CD14-positive monocyte (primary cell): ENCODE measurements around the gene PITPNM1. TPM values are rescaled to one million over a fixed set of nuclear protein-coding genes. Genes with fewer than 3 reads are reported as not detected.

ENCODE experiments used
- DNase-seq, 3 donors: peaks; one replicate each; pipeline ENCODE4 v3.0.0-alpha.2; 2011 to 2022
- H2AFZ ChIP-seq: 2 replicates; pipeline ENCODE4 v1.6.0; 2012; ENCODE audit warnings: mild to moderate bottlenecking, low read depth, low read length, inconsistent platforms; ENCODE audit not compliant: insufficient read depth, poor library complexity, severe bottlenecking
- H3K27ac ChIP-seq, 2 donors: 1 replicate in 1 of 2; 2 replicates in 1 of 2; pipeline ENCODE4 v1.5.1; 2012 to 2013; ENCODE audit warnings: low read length in 2 of 2, control low read depth in 1 of 2, inconsistent platforms in 1 of 2, low read depth in 1 of 2, mild to moderate bottlenecking in 1 of 2
- H3K27me3 ChIP-seq, 2 donors: one replicate each; pipeline versions ENCODE4 v1.6.0 to v1.6.1; 2011 to 2013; ENCODE audit warnings: low read length in 2 of 2; ENCODE audit not compliant: control insufficient read depth in 2 of 2, insufficient read depth in 2 of 2
- H3K36me3 ChIP-seq, 2 donors: replicated peaks in 1 of 2; 1 replicate in 1 of 2; 2 replicates in 1 of 2; pipeline versions ENCODE4 v1.5.1 to v1.6.1; 2012 to 2013; ENCODE audit warnings: low read length in 2 of 2, control low read depth in 1 of 2, inconsistent platforms in 1 of 2, mild to moderate bottlenecking in 1 of 2; ENCODE audit not compliant: insufficient read depth in 2 of 2, control insufficient read depth in 1 of 2
- H3K4me1 ChIP-seq, 2 donors: 1 replicate in 1 of 2; 2 replicates in 1 of 2; pipeline versions ENCODE4 v1.5.1 to v1.6.1; 2012 to 2013; ENCODE audit warnings: low read length in 2 of 2, control low read depth in 1 of 2, inconsistent platforms in 1 of 2, mild to moderate bottlenecking in 1 of 2, moderate library complexity in 1 of 2; ENCODE audit not compliant: insufficient read depth in 2 of 2, control insufficient read depth in 1 of 2
- H3K4me2 ChIP-seq: replicated peaks from 2 replicates; pipeline ENCODE3; 2012; ENCODE audit warnings: low read length, moderate library complexity, mild to moderate bottlenecking; ENCODE audit not compliant: poor library complexity, severe bottlenecking; ENCODE audit errors: extremely low read depth
- H3K4me3 ChIP-seq, 3 experiments: fragments of 200-600 bp in 1 of 3; sonication (generic) in 1 of 3; replicated peaks in 1 of 3; 1 replicate in 2 of 3; 2 replicates in 1 of 3; pipeline ENCODE4 v1.5.1; 2011 to 2013; ENCODE audit warnings: low read length in 3 of 3, mild to moderate bottlenecking in 3 of 3, control low read depth in 2 of 3, low read depth in 2 of 3, inconsistent platforms in 1 of 3, moderate library complexity in 1 of 3
- H3K79me2 ChIP-seq: 2 replicates; pipeline ENCODE4 v1.6.0; 2012; ENCODE audit warnings: mild to moderate bottlenecking, control low read depth, inconsistent platforms, low read length, moderate library complexity; ENCODE audit not compliant: insufficient read depth
- H3K9ac ChIP-seq: 2 replicates; pipeline ENCODE4 v1.6.0; 2017; ENCODE audit warnings: low read length, mild to moderate bottlenecking; ENCODE audit not compliant: insufficient read depth, poor library complexity, severe bottlenecking
- H3K9me3 ChIP-seq, 2 donors: replicated peaks in 1 of 2; 1 replicate in 1 of 2; 2 replicates in 1 of 2; pipeline versions ENCODE4 v1.5.1 to v1.6.1; 2012 to 2013; ENCODE audit warnings: low read length in 2 of 2, control low read depth in 1 of 2; ENCODE audit not compliant: control insufficient read depth in 1 of 2, insufficient read depth in 1 of 2
- H4K20me1 ChIP-seq: 2 replicates; pipeline ENCODE4 v1.6.0; 2012; ENCODE audit warnings: mild to moderate bottlenecking, low read length, control low read depth, moderate library complexity; ENCODE audit not compliant: insufficient read depth
- H3K27ac Mint-ChIP-seq, 7 donors: one replicate each; pipeline ENCODE4 v1.8.0; 2020; ENCODE audit warnings: mild to moderate bottlenecking in 7 of 7, mixed read lengths in 7 of 7, moderate library complexity in 6 of 7, inconsistent platforms in 2 of 7
- H3K27me3 Mint-ChIP-seq, 3 donors: one replicate each; pipeline ENCODE4 v1.8.0; 2021 to 2022; ENCODE audit warnings: low read depth in 3 of 3, mild to moderate bottlenecking in 3 of 3, mixed read lengths in 3 of 3, moderate library complexity in 3 of 3, inconsistent platforms in 1 of 3
- H3K36me3 Mint-ChIP-seq, 2 donors: one replicate each; pipeline ENCODE4 v1.8.0; 2020; ENCODE audit warnings: mixed read lengths in 2 of 2, inconsistent platforms in 1 of 2, mild to moderate bottlenecking in 1 of 2
- H3K4me1 Mint-ChIP-seq: one replicate; pipeline ENCODE4 v1.8.0; 2020; ENCODE audit warnings: mild to moderate bottlenecking, mixed read lengths
- H3K4me3 Mint-ChIP-seq, 2 donors: one replicate each; pipeline ENCODE4 v1.8.0; 2020; ENCODE audit warnings: mild to moderate bottlenecking in 2 of 2, mixed read lengths in 2 of 2, moderate library complexity in 1 of 2
- H3K9me3 Mint-ChIP-seq, 7 donors: one replicate each; pipeline ENCODE4 v1.8.0; 2020 to 2022; ENCODE audit warnings: mixed read lengths in 7 of 7, mild to moderate bottlenecking in 6 of 7, moderate library complexity in 6 of 7, inconsistent platforms in 2 of 7
- WGBS: methylation state at CpG from one replicate; pipeline ENCODE4 v1.1.5; 2013; ENCODE audit warnings: missing lambda C conversion rate; ENCODE audit not compliant: insufficient coverage; 5-methylcytosine and 5-hydroxymethylcytosine counted together
- intact Hi-C, 2 donors: fragments of 100-400 bp; cut with micrococcal nuclease; formaldehyde crosslinking; loops; one replicate each; pipeline versions ENCODE4 v1.15.0 to v1.15.1; 2023
- polyA plus RNA-seq, 3 donors: library from polyadenylated mRNA; depleted of rRNA in 1 of 3; unstranded in 2 of 3; stranded (reverse) in 1 of 3; fragments of 300-500 nt in 2 of 3; fragments of >200 nt in 1 of 3; fragmentation: Illumina TruSeq in 2 of 3; gene quantifications; 1 replicate in 2 of 3; 2 replicates in 1 of 3; pipeline ENCODE4 v1.2.3, GENCODE V29; 2012 to 2021
- TF ChIP-seq, protein P1 (sequence below): fragments of 200-600 bp; IDR thresholded peaks from one replicate; pipeline ENCODE4 v1.8.0; 2022; ENCODE audit warnings: antibody characterized with exemption, mild to moderate bottlenecking

PITPNM1 gene
- polyA plus RNA-seq, 3 donors: 11.7 to 122 (median 22.2) TPM

DNA sequence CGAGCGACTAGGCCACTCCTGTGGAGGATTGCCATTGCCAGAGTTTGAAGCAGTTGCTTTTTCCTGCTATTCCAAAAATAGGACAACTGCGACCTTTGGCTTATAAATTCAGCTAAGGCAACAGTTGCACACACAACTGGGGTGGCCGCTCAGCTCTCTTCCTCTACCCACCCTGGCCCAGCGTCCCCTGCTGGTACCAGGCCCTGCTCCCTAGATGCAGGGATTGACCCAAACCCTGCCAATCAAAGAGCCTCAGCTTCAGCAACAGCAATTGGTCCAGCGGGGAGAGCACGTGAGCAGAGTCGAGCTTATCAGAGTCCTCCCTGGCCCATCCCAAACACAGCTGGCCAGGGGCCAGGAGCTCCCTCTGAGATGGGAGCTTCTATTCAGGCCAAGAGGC is 40.1 kb upstream of the PITPNM1 start:
- Histone ChIP-seq H3K9me3 (no peaks in the 10 kb centered on the region), H3K27ac (no peak overlapping the region), H3K27me3 (no peaks in the 10 kb centered on the region), H3K9ac (peak overlapping the region; percentile 15), H3K4me1 (no peaks in the 10 kb centered on the region), H3K79me2 (no peaks in the 10 kb centered on the region), H3K36me3 (no peaks in the 10 kb centered on the region), H2AFZ (no peak overlapping the region), H4K20me1 (no peaks in the 10 kb centered on the region), H3K4me3 (no peak overlapping the region), H3K4me2 (no peak overlapping the region)
- 92% methylated on average over 5 of the region's 8 CpGs for WGBS
- Mint-ChIP-seq H3K4me3 (no peak overlapping the region), H3K27ac (no peak overlapping the region), H3K4me1 (no peaks in the 10 kb centered on the region), H3K36me3 (no peaks in the 10 kb centered on the region), H3K9me3 (peaks cover 0 to 6% (median 2%) of the 10 kb centered on the region in 7 donors), H3K27me3 (peaks cover 5 to 10% (median 10%) of the 10 kb centered on the region in 3 donors)
- intact Hi-C loops: loop anchor here in 1 of 2 donors (10.0 kb wide), 1 partner anchor 140 kb away; no protein-coding TSS in a partner anchor
- TF ChIP-seq, protein P1, sequence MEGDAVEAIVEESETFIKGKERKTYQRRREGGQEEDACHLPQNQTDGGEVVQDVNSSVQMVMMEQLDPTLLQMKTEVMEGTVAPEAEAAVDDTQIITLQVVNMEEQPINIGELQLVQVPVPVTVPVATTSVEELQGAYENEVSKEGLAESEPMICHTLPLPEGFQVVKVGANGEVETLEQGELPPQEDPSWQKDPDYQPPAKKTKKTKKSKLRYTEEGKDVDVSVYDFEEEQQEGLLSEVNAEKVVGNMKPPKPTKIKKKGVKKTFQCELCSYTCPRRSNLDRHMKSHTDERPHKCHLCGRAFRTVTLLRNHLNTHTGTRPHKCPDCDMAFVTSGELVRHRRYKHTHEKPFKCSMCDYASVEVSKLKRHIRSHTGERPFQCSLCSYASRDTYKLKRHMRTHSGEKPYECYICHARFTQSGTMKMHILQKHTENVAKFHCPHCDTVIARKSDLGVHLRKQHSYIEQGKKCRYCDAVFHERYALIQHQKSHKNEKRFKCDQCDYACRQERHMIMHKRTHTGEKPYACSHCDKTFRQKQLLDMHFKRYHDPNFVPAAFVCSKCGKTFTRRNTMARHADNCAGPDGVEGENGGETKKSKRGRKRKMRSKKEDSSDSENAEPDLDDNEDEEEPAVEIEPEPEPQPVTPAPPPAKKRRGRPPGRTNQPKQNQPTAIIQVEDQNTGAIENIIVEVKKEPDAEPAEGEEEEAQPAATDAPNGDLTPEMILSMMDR: no peak
- DNase-seq: no peak

- H3K4me3 Mint-ChIP-seq: no peak overlapping the region
- no peak overlapping the region for H3K27ac Mint-ChIP-seq
- Histone ChIP-seq H4K20me1 (no peaks in the 10 kb centered on the region), H3K36me3 (no peaks in the 10 kb centered on the region), H3K4me2 (no peak overlapping the region), H3K9me3 (no peaks in the 10 kb centered on the region), H3K27me3 (no peaks in the 10 kb centered on the region), H3K27ac (no peak overlapping the region), H3K9ac (peak overlapping the region; percentile 15), H3K79me2 (no peaks in the 10 kb centered on the region), H2AFZ (no peak overlapping the region), H3K4me3 (no peak overlapping the region), H3K4me1 (no peaks in the 10 kb centered on the region)
- DNase-seq: no peak
- TF ChIP-seq, protein P1: no peak
- H3K9me3 Mint-ChIP-seq: peaks cover 0 to 2% (median 0%) of the 10 kb centered on the region in 7 donors
- H3K36me3 Mint-ChIP-seq: no peaks in the 10 kb centered on the region
- peaks cover 6 to 10% (median 7%) of the 10 kb centered on the region in 3 donors for H3K27me3 Mint-ChIP-seq
- intact Hi-C loops: loop anchor here in 1 of 2 donors (10.0 kb wide), 1 partner anchor 140 kb away; no protein-coding TSS in a partner anchor
- H3K4me1 Mint-ChIP-seq: no peaks in the 10 kb centered on the region
- WGBS: 96% methylated on average over 8 of the region's 10 CpGs
These were observed 39.6 kb upstream of the PITPNM1 start for GRCh38 chr11:67544616-67545242.
